ENCODE measurements around the gene ADAD2.

GRCh38 chr16:84198401-84198800 lies 7.4 kb downstream of the ADAD2 start:
- TF ChIP-seq POLR2A (IDR thresholded peaks at IDR 0.05): no peak
- no peak for TF ChIP-seq CTCF (IDR thresholded peaks at IDR 0.05)
- no peak for TF ChIP-seq POLR2AphosphoS5 (IDR thresholded peaks at IDR 0.05)
- TF ChIP-seq EP300 (IDR thresholded peaks at IDR 0.05; ENCODE audit: low read depth): no peak
